GM12878 (cell line): Measurements from ENCODE around the gene LMBR1. TPM values are rescaled to one million over a fixed set of nuclear protein-coding genes. Genes with fewer than 3 reads are reported as not detected.

Experiments
- BACH1 ChIP-seq: fragments of 450-650 bp; IDR thresholded peaks from 2 replicates; pipeline ENCODE4 v1.6.1; 2017; ENCODE audit warnings: mild to moderate bottlenecking, borderline replicate concordance
- CHD1 ChIP-seq: IDR thresholded peaks from 2 replicates; pipeline ENCODE4 v1.6.1; 2012; ENCODE audit warnings: low read depth, low read length, improper control_type of control experiment
- CREM ChIP-seq: IDR thresholded peaks from 2 replicates; pipeline ENCODE4 v1.6.1; 2014; ENCODE audit warnings: antibody characterized with exemption, low read depth
- ESRRA ChIP-seq: IDR thresholded peaks from 2 replicates; pipeline ENCODE4 v1.6.1; 2012; ENCODE audit warnings: mild to moderate bottlenecking, low read length, improper control_type of control experiment
- EZH2 ChIP-seq: IDR thresholded peaks from 2 replicates; pipeline ENCODE4 v1.6.1; 2012; ENCODE audit warnings: low read depth, mild to moderate bottlenecking, control low read depth, inconsistent platforms, low read length, borderline replicate concordance; ENCODE audit not compliant: control insufficient read depth
- GABPA ChIP-seq: IDR thresholded peaks from 2 replicates; pipeline ENCODE4 v1.6.1; 2014; ENCODE audit warnings: antibody characterized with exemption, low read depth, mild to moderate bottlenecking, inconsistent platforms
- GATAD2B ChIP-seq: fragments of 450-650 bp; conservative IDR thresholded peaks from 2 replicates; pipeline ENCODE4 v1.6.1; 2017; ENCODE audit warnings: low read depth, mild to moderate bottlenecking, moderate library complexity
- IRF4 ChIP-seq: IDR thresholded peaks from 2 replicates; pipeline ENCODE4 v1.6.1; 2011; ENCODE audit warnings: low read depth, low read length
- LARP7 ChIP-seq: fragments of 450-650 bp; IDR thresholded peaks from 2 replicates; pipeline ENCODE4 v1.6.1; 2017; ENCODE audit warnings: mild to moderate bottlenecking
- MEF2A ChIP-seq: IDR thresholded peaks from 2 replicates; pipeline ENCODE4 v1.6.1; 2011; ENCODE audit warnings: low read depth, mild to moderate bottlenecking, low read length, moderate library complexity; ENCODE audit not compliant: insufficient read depth
- MEF2B ChIP-seq: fragments of 450-650 bp; IDR thresholded peaks from 2 replicates; pipeline ENCODE4 v1.6.1; 2018; ENCODE audit warnings: mild to moderate bottlenecking, moderate library complexity; ENCODE audit not compliant: partially characterized antibody, poor library complexity, severe bottlenecking
- NFYA ChIP-seq: IDR thresholded peaks from 2 replicates; pipeline ENCODE4 v1.6.1; 2011; ENCODE audit warnings: low read depth, mild to moderate bottlenecking, low read length, improper control_type of control experiment, borderline replicate concordance
- RBBP5 ChIP-seq: fragments of 200-600 bp; sonication (generic); conservative IDR thresholded peaks from 2 replicates; pipeline ENCODE4 v1.6.1; 2016
- RFX5 ChIP-seq: IDR thresholded peaks from 2 replicates; pipeline ENCODE4 v1.6.1; 2011; ENCODE audit warnings: low read depth, low read length, improper control_type of control experiment
- SIN3A ChIP-seq: IDR thresholded peaks from 2 replicates; pipeline ENCODE4 v1.6.1; 2012; ENCODE audit warnings: low read depth, low read length, improper control_type of control experiment
- SMC3 ChIP-seq: IDR thresholded peaks from 2 replicates; pipeline ENCODE4 v1.6.1; 2011; ENCODE audit warnings: low read length, improper control_type of control experiment, borderline replicate concordance
- STAT1 ChIP-seq: fragments of 450-650 bp; conservative IDR thresholded peaks from 2 replicates; pipeline ENCODE4 v1.6.1; 2014; ENCODE audit warnings: antibody characterized with exemption, mild to moderate bottlenecking
- ZBED1 ChIP-seq: IDR thresholded peaks from 2 replicates; pipeline ENCODE4 v1.6.1; 2016; ENCODE audit warnings: borderline replicate concordance
- ZNF384 ChIP-seq: IDR thresholded peaks from 2 replicates; pipeline ENCODE4 v1.6.1; 2012; ENCODE audit warnings: low read depth, mild to moderate bottlenecking, low read length, improper control_type of control experiment, borderline replicate concordance
- polyA plus RNA-seq, 11 experiments: library from polyadenylated mRNA; depleted of rRNA in 4 of 11; unstranded in 6 of 11; stranded (reverse) in 5 of 11; fragments of >200 nt; fragmentation: Nextera tagmentation in 4 of 11; fragmentation: Illumina TruSeq in 1 of 11; extraction: Ambion mirVana in 4 of 11; extraction: Trizol in 1 of 11; gene quantifications; 1 replicate in 1 of 11; 2 replicates in 10 of 11; pipeline versions ENCODE4 v1.2.1 to v1.2.3, GENCODE V29; 2011 to 2016; ENCODE audit warnings: inconsistent platforms in 2 of 11, missing spikeins in 2 of 11, low read depth in 1 of 11
- total RNA-seq, 4 experiments: library from RNA; depleted of rRNA in 3 of 4; stranded (reverse); fragments of >200 nt in 3 of 4; fragmentation: Illumina TruSeq in 1 of 4; extraction: Trizol in 1 of 4; gene quantifications; 2 replicates each; pipeline versions ENCODE4 v1.2.1 to v1.2.3, GENCODE V29; 2013 to 2021
- TF ChIP-seq, protein P1 (sequence below): IDR thresholded peaks from 2 replicates; pipeline ENCODE4 v1.6.1; 2011; ENCODE audit warnings: low read depth, mild to moderate bottlenecking, low read length, moderate library complexity, borderline replicate concordance; ENCODE audit errors: extremely low read depth
- TF ChIP-seq, protein P2 (sequence below): fragments of 450-650 bp; IDR thresholded peaks from 2 replicates; pipeline ENCODE4 v1.6.1; 2017; ENCODE audit warnings: mild to moderate bottlenecking
- TF ChIP-seq, protein P3 (sequence below): fragments of 450-650 bp; formaldehyde crosslinking; IDR thresholded peaks from 2 replicates; pipeline ENCODE4 v1.4.0; 2020; ENCODE audit warnings: mild to moderate bottlenecking, moderate library complexity
- TF ChIP-seq, protein P4 (sequence below): IDR thresholded peaks from 2 replicates; pipeline ENCODE4 v1.6.1; 2011; ENCODE audit warnings: mild to moderate bottlenecking, low read depth, low read length, moderate library complexity; ENCODE audit not compliant: insufficient replicate concordance

LMBR1 gene
- total and polyA plus RNA-seq, 10 of the 15 experiments (the other 5 are each of a cell fraction or from before 2014, with no cell fraction given): 4.0 to 63.5 (median 28.8) TPM

DNA sequence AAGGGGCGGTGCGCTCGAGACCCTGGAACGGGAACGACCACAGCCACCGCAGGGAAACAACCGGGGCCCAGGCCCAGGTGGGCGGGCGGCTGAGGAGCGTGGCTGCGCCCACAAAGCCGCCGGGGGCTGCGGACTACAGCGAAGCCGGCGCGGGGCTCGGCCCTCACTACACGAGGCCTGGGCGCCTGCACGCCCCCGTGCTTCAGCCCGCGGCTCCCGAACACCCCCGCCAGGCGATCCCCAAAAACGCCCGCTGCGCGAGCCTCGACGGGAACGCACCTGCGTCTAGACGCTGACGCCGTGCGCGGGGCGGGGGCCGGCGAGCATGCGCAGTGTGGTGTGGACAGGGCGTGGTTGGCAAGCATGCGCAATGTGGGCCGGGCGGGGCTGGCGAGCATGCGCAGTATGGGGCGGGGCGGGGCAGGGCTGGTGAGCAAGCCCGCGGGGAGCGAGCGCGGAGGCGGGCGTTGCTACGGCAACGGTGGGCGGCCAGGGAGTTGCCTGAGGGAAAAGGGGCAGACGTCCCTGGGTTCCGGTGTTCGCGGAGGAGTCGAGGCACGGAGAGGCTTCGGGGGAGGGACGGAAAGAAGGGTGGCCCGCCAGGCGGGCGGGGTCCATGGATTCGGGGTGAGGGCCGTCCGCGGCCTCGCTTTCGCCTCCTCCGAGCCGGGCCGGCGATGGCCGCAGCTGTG, 252.6 kb downstream of the LMBR1 start, which contains the start of gene RNF32 (continued):
- TF ChIP-seq, protein P1, sequence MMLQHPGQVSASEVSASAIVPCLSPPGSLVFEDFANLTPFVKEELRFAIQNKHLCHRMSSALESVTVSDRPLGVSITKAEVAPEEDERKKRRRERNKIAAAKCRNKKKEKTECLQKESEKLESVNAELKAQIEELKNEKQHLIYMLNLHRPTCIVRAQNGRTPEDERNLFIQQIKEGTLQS: no peak
- TF ChIP-seq, protein P2, sequence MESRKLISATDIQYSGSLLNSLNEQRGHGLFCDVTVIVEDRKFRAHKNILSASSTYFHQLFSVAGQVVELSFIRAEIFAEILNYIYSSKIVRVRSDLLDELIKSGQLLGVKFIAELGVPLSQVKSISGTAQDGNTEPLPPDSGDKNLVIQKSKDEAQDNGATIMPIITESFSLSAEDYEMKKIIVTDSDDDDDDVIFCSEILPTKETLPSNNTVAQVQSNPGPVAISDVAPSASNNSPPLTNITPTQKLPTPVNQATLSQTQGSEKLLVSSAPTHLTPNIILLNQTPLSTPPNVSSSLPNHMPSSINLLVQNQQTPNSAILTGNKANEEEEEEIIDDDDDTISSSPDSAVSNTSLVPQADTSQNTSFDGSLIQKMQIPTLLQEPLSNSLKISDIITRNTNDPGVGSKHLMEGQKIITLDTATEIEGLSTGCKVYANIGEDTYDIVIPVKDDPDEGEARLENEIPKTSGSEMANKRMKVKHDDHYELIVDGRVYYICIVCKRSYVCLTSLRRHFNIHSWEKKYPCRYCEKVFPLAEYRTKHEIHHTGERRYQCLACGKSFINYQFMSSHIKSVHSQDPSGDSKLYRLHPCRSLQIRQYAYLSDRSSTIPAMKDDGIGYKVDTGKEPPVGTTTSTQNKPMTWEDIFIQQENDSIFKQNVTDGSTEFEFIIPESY: no peak
- TF ChIP-seq MEF2A (no peak), NFYA (no peak), CREM (peak; percentile 46; the same call in 1 of the 2 replicates), RBBP5 (no peak), STAT1 (no peak), CHD1 (no peak), GATAD2B (peak; percentile 72), EZH2 (no peak), SMC3 (no peak), SIN3A (no peak; the same call in 1 of the 2 replicates), MEF2B (peak; percentile 33), ESRRA (no peak), ZNF384 (no peak), RFX5 (no peak), BACH1 (peak; percentile 16), ZBED1 (no peak), LARP7 (no peak; the same call in 1 of the 2 replicates), IRF4 (no peak), GABPA (no peak)
- TF ChIP-seq, protein P3, sequence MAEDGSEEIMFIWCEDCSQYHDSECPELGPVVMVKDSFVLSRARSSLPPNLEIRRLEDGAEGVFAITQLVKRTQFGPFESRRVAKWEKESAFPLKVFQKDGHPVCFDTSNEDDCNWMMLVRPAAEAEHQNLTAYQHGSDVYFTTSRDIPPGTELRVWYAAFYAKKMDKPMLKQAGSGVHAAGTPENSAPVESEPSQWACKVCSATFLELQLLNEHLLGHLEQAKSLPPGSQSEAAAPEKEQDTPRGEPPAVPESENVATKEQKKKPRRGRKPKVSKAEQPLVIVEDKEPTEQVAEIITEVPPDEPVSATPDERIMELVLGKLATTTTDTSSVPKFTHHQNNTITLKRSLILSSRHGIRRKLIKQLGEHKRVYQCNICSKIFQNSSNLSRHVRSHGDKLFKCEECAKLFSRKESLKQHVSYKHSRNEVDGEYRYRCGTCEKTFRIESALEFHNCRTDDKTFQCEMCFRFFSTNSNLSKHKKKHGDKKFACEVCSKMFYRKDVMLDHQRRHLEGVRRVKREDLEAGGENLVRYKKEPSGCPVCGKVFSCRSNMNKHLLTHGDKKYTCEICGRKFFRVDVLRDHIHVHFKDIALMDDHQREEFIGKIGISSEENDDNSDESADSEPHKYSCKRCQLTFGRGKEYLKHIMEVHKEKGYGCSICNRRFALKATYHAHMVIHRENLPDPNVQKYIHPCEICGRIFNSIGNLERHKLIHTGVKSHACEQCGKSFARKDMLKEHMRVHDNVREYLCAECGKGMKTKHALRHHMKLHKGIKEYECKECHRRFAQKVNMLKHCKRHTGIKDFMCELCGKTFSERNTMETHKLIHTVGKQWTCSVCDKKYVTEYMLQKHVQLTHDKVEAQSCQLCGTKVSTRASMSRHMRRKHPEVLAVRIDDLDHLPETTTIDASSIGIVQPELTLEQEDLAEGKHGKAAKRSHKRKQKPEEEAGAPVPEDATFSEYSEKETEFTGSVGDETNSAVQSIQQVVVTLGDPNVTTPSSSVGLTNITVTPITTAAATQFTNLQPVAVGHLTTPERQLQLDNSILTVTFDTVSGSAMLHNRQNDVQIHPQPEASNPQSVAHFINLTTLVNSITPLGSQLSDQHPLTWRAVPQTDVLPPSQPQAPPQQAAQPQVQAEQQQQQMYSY: no peak
- TF ChIP-seq, protein P4, sequence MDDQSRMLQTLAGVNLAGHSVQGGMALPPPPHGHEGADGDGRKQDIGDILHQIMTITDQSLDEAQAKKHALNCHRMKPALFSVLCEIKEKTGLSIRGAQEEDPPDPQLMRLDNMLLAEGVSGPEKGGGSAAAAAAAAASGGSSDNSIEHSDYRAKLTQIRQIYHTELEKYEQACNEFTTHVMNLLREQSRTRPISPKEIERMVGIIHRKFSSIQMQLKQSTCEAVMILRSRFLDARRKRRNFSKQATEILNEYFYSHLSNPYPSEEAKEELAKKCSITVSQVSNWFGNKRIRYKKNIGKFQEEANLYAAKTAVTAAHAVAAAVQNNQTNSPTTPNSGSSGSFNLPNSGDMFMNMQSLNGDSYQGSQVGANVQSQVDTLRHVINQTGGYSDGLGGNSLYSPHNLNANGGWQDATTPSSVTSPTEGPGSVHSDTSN: no peak
